ENCODE data around the gene OR13J1.
"Not testable (repeated sequence)": the region's sequence is repeated elsewhere in the genome, so short reads cannot be mapped to it uniquely, and the experiment has no call there.

Gene OR13J1, protein sequence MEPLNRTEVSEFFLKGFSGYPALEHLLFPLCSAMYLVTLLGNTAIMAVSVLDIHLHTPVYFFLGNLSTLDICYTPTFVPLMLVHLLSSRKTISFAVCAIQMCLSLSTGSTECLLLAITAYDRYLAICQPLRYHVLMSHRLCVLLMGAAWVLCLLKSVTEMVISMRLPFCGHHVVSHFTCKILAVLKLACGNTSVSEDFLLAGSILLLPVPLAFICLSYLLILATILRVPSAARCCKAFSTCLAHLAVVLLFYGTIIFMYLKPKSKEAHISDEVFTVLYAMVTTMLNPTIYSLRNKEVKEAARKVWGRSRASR

DNA sequence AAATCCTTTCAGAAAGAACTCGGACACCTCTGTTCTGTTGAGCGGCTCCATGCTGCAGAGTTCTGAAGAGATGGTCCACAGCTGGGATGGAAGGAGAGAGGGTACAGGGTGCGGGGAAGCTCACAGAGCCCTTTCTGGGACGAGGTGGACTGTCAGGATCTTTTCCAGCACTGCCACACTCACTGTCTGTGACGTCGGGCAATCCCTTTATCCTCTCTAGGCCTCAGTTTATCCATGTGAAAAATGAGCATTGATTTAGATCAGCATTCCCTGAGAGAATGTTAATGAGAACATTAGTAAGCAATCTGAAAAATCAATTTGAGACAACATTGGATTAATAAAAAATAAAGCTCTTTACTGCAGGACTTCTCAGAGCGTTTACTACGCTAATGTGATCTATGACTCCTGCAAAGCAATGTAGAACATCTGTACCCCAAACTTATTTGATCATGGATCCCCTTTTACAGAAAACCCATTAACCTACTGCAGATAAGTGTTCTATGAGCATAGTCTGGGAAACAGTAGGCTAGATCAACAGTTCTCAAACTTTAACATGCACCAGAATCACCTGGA, at the start of gene OR13J1:
Gene OR13J1, minus strand, starts transcription at position 51 of the 573 bp plus-strand sequence. Its CDS starts 0 bp downstream, at position 51.
- no peak for DNase-seq

DNA sequence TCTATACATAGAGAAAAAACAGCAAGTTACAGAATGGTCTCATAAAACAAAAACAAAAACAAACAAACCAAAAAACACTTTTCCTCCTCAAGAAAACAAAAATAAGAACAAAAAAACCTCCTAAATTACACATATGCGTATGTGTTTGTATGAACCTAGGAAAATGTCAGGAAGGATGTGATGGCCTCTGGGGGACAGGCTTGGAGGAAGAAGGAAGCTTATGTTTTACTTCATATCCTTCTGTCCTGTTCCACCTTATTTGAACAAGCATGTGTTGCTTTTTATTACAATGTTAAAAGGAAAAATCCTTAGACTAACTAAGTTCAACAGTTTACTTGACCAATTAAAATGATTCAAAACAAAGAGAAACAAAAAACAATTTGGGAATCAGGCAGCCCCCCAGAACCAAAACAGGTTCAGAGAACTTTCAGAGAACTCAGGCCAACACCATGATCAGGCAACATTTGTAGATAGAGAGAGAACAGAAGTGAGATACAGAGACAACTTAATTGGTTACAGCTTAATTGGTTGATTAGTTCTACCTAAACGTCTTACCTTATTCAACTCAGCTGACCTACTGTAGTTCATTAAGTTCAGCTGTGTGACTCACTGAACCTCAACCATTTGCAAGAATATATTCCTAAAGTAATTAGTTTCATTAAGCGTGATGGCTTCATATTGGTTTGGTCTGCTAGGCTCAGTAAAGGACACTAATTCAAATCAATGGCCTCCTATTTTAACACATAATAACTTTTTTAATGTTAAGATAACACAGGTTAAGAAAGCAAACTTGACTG, 49.2 kb upstream of the OR13J1 start:
- DNase-seq: no peak

DNA sequence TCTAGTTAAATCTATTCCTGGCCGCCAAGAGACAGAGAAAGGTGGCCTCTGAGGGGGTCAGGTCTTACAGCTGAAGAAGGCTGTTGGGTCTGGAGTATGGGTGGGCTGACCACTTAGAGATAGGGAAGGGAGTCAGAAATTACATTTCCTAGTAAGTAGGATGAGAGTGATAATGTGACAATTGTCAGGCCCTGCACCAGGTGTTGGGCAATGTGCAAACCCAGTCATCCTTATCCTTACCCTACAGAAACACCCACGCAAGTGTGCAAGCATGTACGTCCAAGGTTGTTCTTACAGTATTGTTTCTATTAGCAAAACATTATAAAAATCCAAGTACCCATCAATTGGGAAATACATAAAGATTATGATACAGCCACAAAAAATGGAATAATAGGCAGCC, 48.6 kb upstream of the OR13J1 start:
- no peak for DNase-seq

DNA sequence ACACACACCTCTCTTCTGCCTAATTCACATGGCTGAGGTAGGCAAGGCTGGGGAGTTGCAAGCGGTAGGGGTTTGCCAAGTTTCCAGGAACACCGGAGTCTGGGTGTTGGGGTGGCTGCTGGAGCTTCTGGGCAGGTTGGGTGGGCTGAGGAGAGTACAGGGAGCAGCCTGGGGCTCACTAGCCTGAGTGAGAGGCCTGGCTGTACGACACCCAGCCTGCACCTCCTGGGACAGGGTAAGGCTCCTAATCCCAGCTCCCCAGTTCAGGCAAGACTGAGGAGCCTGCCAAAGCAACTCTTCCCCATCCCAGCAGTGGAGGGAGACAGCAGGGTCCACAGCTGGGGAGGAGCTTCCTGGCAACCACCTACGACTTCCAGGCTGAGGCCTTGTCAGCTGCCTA, 47.1 kb upstream of the OR13J1 start:
- DNase-seq: no peak

DNA sequence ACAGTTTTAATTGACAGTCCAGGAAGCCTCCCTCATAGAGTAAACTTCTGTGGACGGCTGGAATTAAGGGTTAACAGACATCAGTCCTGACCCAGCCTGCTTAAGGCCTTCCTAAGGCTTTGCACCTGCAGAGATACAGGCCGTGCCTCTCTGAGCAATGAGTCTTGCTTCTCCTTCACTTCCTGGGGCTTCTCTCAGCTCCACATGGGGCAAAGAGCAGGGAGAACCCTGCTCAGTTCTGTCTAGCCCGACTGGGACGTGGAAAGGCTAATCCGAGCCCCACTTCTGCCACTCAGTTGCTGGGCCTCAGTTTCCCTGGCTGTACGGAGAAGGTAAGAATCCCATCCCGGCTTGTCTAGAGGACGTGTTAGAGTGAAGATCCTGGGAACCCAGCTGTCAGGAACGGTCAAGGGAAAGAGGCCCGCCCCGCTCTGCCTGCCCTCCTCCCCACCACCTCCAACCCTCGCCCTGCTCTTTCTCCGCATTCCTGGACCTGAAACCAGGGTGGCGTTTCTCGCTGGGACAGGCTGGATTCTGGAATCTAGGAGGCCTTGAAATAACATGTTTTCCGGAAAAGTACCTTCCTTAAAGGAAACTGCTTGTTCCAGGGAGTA, 45.6 kb upstream of the OR13J1 start:
- DNase-seq: no peak

DNA sequence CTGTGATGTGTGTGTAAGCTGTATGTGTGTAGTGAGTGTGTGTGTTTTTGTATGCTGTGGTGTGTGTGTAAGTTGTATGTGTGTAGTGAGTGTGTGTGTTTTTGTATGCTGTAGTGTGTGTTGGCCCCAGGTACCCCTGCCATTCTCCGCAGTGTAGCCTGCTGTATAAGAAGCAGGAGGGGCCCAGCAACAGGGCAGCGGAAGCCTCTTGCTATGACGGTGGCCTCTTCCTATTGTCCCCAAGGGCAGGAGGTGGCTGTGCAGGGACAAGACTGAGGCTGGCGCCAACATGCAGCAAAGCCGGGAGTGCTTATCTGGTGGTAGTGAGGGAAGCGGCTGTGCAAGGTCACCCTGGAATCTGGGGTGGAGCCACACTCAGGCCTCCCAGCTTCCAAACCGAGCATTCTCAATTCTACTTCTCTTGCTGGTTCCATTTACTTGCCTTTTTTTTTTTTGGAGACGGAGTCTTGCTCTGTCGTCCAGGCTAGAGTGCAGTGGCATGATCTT, 44.2 kb upstream of the OR13J1 start:
- DNase-seq: no peak

DNA sequence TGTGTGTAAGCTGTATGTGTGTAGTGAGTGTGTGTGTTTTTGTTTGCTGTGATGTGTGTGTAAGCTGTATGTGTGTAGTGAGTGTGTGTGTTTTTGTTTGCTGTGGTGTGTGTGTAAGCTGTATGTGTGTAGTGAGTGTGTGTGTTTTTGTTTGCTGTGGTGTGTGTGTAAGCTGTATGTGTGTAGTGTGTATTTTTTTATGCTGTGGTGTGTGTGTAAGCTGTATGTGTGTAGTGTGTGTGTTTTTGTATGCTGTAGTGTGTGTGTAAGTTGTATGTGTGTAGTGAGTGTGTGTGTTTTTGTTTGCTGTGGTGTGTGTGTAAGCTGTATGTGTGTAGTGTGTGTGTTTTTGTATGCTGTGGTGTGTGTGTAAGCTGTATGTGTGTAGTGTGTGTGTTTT, 43.2 kb upstream of the OR13J1 start:
- not testable (repeated sequence) for DNase-seq

DNA sequence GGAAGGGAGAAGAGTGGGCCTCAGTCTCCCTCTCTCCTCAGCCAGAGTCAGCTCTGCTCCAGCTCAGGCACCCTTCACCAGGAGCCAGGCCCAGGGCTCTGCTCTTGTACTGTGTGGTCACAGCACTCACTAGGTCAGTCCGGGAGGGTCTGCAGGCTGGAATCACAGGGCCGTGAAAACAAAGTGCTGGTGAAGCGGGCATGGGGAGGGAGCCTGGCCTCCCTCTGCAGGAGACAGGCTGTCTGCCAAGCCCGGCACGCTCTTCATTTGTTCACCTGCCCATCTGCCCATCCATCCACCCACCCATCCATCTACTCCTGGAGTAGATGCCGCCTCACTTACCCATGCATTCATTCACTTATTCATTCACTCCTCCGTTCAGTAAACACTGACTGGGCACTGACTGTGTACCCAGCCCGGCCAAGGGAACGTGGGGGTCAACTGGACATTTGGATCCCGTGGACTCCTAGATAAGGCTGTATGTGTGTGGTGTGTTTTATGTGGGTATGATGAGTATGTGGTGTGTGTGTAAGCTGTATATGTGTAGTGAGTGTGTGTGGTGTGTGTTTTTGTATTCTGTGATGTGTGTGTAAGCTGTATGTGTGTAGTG, 42.7 kb upstream of the OR13J1 start:
- DNase-seq: no peak

DNA sequence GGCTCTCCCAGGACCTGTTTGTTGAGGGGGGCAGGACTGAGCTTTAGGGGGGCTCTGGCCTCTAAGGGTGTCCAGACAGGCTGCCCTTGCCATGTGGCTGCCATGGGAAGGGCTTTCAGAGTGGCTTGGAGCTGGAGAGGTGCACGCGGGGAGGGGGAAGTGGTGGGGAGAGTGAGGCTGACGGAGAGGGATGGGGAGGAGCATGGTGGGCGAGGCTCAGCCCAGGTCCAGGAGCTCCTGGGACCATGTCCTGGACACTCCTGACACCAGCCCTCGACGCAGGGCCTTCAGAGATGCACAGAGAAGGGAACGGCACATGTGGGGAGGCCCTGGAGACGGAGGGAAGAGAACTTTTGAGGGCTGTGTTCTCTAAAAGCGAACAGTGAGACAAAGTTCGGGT, 41.5 kb upstream of the OR13J1 start:
- DNase-seq: no peak

DNA sequence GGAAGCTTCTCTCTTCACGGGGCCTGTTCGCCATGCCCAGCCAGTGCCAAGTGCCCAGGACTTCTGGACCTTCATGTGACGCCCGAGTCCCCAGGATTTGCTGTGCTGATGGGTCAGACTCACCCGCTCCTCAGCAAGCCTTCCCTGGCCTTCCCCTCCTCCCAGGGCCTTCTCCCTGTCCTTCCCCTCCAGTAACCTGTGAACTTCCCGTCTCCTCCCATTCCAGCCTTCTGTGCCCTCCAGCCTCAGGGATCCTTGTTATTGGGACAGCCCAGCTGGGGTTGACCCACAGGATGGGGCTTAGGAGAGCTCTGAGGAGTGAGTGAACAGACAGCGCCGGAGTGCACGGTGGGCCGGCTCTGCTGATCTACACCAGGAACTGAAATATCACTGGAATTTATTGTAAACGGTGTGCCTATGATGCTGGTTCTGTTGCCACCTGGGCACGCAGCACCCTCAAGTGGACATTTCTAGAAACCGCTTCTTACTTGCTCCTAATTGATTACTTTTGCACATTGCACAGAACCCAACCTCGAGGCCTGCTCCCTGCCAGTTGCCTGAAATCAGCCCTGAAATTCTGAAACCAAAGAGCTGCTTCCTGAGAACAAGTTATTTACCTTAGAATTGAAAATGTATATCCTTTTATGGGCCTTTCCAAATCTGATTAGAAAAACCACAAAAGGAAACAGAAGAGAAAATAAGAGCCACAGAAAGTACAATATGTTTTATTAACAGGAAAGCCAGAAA, 40.6 kb upstream of the OR13J1 start:
- peak; percentile 79 for DNase-seq

DNA sequence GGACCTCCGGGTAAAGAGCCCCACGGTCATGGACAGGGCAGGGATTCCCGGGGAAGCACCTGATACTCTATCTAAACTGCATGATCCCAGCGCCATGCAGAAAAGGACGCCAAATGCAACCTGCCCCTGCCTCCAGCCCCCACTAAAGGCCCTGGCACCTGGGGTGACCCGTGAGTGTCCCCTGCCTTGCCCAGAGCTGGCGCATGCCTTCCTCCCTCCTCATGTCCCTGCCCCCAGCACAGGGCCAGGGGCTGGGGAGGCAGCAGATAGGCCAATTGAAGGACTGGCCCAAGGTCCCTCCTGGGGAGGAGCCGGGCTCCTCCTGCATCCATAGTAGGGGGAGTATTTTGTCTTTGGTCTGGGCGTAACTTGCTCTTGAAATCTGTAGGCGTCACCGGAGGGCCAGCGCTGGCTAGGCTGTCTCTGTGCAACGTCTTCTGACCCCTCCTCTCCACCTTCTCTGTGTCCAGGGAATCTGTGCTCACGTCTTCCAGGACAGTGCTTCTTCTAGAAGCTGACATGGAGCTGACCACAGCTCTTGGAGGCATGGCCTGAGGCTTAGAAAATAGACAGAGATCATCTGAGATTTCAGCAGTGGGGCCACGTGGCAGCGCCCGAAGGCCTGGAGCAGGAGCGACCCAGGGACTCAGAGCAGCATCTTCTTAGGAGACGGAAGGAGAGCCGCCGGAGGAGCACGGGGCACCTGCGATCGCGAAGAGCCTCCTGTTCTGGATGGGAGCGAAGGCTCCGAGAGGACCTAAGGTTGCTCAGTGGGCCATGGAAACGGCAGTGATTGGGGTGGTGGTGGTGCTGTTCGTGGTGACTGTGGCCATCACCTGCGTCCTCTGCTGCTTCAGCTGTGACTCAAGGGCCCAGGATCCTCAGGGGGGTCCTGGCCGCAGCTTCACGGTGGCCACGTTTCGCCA, 39.7 kb upstream of the OR13J1 start:
- DNase-seq: no peak

DNA sequence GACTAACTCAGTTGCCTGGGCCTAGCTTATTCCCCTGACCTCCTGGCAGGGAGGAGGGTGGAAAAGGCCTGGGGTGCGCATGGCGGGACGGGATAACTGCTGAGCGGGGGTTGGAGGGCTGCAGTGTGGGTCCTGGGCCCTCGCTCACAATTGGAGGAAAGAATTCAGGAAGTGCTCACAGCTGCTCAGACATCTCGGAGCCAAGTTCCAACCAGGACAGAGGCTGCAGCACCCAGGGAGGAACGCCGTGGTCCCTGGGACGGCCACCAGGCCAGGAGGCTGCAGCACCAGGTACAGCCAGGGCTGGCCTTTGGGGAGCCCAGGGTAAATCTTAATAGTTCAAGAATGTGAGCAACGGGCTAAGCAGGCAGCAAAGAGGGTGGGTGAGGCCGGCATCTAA, 39.1 kb upstream of the OR13J1 start, which contains the start of gene SPAAR:
Gene SPAAR, plus strand, starts transcription at position 217 of the 400 bp plus-strand sequence. CDS start 974 bp downstream, outside the sequence.
- DNase-seq: no peak

DNA sequence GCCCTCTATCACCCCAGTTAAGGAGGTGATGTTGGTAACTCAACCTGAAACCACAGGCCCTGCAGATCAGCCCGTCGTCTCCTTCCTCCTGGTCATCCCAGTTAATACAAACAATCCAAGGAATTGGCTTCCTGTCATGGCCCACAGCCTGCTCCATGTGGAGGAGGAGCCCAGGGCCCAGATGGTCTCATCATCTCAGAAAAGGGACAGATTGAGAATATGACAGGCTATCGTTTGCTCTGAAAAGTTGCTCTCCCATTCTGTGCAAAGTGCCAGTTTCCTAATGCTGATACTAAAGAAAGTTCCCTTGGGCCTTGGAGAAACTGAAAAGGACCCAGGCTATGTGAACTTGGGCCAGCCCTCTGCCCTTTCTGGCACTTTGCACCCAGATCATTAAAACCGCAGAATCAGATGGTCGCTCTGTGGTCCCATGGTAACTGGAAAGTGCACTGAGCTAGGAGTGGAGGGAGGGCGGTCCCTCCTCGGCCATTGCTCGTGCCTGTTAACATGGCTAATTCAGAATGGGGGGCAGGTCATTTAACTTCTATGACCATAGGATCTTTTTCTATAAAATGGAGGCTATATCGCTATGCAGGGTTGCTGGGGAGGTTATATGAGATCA, 38.4 kb upstream of the OR13J1 start:
- peak; percentile 53 for DNase-seq

DNA sequence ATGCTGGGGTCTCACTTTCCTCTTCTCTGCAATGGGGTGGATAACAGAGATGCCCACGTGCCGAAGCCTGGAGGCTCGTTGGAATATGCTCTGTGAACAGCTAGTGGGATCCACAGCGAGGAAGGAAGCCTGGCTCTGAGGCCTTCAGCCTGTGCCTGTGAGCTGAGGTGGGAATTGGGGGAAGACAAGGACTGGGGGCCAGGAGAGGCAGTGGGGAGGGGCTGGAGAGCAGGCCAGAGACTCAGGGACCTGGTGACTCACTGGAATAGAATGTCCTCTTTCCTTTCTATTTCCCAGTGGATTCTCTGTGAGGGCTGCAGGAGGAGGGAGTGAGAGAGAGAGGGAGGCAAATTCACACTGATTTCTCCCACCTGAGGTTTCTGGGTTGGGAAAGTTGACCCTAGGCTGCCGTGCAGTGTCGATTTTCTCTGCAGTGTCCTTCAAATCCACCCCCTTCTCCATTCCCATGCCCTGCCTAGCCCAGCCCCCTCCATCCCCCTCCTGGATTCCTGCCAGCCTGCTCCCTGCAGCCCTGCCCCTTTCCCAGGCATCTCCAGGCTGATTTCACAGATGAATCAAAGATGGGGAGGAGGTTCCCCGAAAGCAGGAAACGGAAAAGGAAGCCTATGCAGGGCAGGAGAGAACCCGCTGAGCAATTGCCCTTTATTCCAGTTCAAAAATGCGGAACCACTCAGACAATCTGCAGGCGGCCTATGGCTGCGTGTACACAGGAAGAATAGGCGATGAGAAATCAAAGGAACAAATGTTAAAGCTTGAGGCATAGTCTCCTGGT, 37.7 kb upstream of the OR13J1 start:
- DNase-seq: peak; percentile 68

DNA sequence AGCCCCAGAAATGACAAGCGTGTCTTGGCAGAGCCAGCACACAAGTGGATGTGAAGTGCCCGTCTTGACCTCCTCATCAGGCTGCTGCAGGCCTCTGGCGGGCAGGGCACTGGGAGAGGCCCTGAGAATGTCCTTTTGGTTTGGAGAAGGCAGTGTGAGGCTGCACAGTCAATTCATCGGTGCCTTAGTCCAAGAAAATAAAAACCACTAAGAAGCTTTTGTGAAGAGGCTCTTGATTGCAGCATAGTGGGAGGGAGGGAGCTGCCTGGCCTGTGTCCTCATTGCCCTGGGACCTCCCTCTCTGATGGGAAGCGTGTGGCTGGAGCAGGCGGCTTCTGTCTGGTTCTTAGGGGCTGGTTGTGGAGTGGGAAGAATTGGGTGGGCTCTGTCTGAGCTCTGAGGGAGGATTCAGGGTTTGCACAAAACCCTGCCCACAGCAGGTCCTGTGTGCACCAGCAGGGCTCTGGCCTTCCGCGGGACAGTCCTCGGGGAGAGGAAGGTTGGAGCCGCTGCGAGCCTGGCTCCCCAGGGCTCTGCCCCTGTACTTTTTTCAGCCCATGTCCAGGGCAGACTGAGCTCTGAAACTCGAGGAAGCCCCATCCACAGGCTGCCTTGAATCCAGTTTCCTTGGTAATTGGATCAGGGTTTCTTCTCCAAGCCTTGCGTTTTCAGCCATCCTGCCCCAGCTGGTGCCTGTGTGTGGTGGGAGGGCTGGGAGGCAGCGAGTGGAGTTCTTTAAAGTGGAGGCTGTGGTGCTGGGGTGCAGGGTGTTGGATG, 36.9 kb upstream of the OR13J1 start:
- peak; percentile 9 for DNase-seq

DNA sequence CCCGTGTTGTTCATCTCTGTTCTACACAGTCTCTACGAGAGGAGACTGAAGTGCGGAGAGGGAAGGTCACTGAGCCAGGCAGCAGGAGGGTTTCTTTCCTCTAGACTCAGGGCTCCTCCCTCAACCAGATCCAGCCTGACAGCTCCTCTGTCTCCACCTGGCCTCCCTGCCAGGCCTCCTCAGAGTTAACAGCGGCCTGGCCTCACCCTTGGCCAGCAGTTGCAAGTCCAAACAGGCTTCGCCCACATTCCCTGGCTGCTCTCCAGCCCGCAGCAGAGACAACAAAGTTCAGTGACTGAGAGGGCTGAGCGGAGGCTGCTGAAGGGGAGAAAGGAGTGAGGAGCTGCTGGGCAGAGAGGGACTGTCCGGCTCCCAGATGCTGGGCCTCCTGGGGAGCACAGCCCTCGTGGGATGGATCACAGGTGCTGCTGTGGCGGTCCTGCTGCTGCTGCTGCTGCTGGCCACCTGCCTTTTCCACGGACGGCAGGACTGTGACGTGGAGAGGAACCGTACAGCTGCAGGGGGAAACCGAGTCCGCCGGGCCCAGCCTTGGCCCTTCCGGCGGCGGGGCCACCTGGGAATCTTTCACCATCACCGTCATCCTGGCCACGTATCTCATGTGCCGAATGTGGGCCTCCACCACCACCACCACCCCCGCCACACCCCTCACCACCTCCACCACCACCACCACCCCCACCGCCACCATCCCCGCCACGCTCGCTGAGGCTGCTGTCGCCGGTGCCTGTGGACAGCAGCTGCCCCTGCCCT, 35.9 kb upstream of the OR13J1 start, which contains the start of gene HRCT1:
Gene HRCT1, plus strand, starts transcription at position 291 of the 768 bp plus-strand sequence. Its CDS starts 86 bp downstream, at position 377.
- peak; percentile 47 for DNase-seq

DNA sequence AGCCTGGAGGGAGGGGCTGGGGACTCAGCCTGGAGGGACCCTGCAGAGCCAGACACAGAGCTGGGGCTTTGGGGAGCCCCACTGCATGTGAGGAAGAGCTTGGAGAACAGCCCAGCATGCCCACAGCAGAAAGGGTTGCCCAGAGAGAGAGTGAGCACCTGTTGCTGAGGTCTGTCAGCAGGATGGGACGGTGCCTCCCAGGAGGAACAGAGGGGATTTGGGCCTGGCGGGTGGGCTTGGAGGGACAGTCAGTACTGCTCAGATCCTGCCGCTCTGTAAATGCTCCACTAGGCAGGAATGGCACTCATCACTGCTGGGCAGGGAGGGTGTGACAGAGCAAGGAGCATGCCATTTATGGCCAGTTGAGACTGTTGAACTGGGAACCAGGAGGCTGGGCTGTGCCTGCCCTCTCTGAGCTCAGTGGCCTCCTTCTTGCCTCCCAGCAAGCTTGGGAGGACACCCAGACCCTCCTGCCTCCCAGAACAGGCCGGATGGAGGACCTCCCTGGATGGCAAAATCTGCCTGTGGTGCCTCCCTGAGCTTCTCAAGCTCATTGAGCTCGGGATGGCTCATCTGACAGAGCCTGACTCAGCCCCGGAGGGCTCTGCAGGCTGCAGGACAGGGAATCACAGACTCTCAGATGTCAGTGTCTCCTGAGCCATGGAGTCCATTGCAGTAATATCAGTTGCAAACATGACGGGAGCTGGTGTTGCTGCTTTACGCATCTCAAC, 35.0 kb upstream of the OR13J1 start:
- no peak for DNase-seq
